K562 (cell line): Measurements from ENCODE around the gene SLC26A5. TPM values are rescaled to one million over a fixed set of nuclear protein-coding genes. Genes with fewer than 3 reads are reported as not detected.
A peak's percentile ranks its signal among the peaks of the same experiment; 100 is the strongest.

Experiments used
- ATAC-seq: fragments of 200-7000 bp; cut with Tn5 transposase; 3 replicates; pipeline ENCODE4 v1.9.1; 2020; ENCODE audit warnings: moderate library complexity
- BruUV-seq: library from RNA; stranded (reverse); fragments of 400-500 nt; replicated peaks from 2 replicates; lab custom pipeline; 2021; lab: Mats Ljungman, UMichigan
- CTCF ChIA-PET: fragments of 300-600 bp; formaldehyde crosslinking; extraction: SDS; loops from one replicate; lab custom pipeline; 2021; ENCODE audit warnings: low intra/inter-chr PET ratio; lab: Yijun Ruan, JAX
- POLR2A ChIA-PET: fragments of 300-600, 350-650 bp; sonication (Branson Sonifier 250); formaldehyde crosslinking; extraction: SDS; loops from one replicate; lab custom pipeline; 2021; ENCODE audit warnings: antibody characterized with exemption, inconsistent platforms; lab: Yijun Ruan, JAX
- DNase-seq, 4 experiments: peaks; one replicate each; pipeline versions ENCODE4 v3.0.0 to v3.0.0-alpha.2; 2011 to 2018; ENCODE audit warnings: low spot score in 3 of 4, mixed read lengths in 3 of 4; ENCODE audit errors: extremely low read depth in 1 of 4
- FAIRE-seq: peaks from 2 replicates; lab custom pipeline; 2011; peaks lifted over from hg19 to GRCh38; lab: Jason Lieb, UNC
- H2AFZ ChIP-seq: 2 replicates; pipeline ENCODE4 v1.6.0; 2011; ENCODE audit warnings: low read depth, low read length, control low read depth, inconsistent platforms
- H3K27ac ChIP-seq: fragments of 200-600 bp; 3 replicates; pipeline ENCODE4 v1.8.0; 2011; ENCODE audit warnings: low read depth, mild to moderate bottlenecking, control low read depth, inconsistent platforms, low read length, moderate library complexity, mixed read lengths; ENCODE audit errors: extremely low read depth
- H3K27me3 ChIP-seq, 2 experiments: fragments of 300-600 bp in 1 of 2; 2 replicates in 1 of 2; 3 replicates in 1 of 2; pipeline versions ENCODE4 v1.6.0 to v1.8.0; 2011; ENCODE audit warnings: inconsistent platforms in 2 of 2, low read length in 2 of 2, mild to moderate bottlenecking in 1 of 2, mixed read lengths in 1 of 2, moderate library complexity in 1 of 2; ENCODE audit not compliant: control insufficient read depth in 2 of 2, insufficient read depth in 2 of 2
- H3K36me3 ChIP-seq: fragments of 300-600 bp; 3 replicates; pipeline ENCODE4 v1.8.0; 2011; ENCODE audit warnings: mild to moderate bottlenecking, low read length, inconsistent platforms; ENCODE audit not compliant: control insufficient read depth, insufficient read depth
- H3K4me1 ChIP-seq, 2 experiments: fragments of 200-600 bp in 1 of 2; replicated peaks in 1 of 2; 2 replicates in 1 of 2; 3 replicates in 1 of 2; pipeline versions ENCODE4 v1.5.1 to v1.8.0; 2011; ENCODE audit warnings: inconsistent platforms in 2 of 2, low read length in 2 of 2, mild to moderate bottlenecking in 1 of 2, mixed read lengths in 1 of 2, moderate library complexity in 1 of 2; ENCODE audit not compliant: control insufficient read depth in 2 of 2, insufficient read depth in 2 of 2
- H3K4me2 ChIP-seq: 2 replicates; pipeline ENCODE4 v1.6.1; 2011; ENCODE audit warnings: low read length, control low read depth, inconsistent platforms, mixed read lengths; ENCODE audit not compliant: insufficient read depth
- H3K4me3 ChIP-seq: fragments of 200-600 bp; sonication (generic), shearing (Covaris generic); 2 replicates; pipeline ENCODE4 v1.5.1; 2016; ENCODE audit warnings: control low read depth, inconsistent platforms
- H3K79me2 ChIP-seq: fragments of 200-600 bp; 3 replicates; pipeline ENCODE4 v1.8.0; 2011; ENCODE audit warnings: low read length, inconsistent platforms; ENCODE audit not compliant: control insufficient read depth, insufficient read depth
- H3K9ac ChIP-seq, 2 experiments: 2 replicates each; pipeline versions ENCODE4 v1.6.0 to v1.6.1; 2011; ENCODE audit warnings: low read depth in 2 of 2, low read length in 2 of 2, control low read depth in 1 of 2, inconsistent platforms in 1 of 2, mild to moderate bottlenecking in 1 of 2, mixed read lengths in 1 of 2; ENCODE audit not compliant: insufficient read depth in 1 of 2
- H3K9me1 ChIP-seq: one replicate; pipeline ENCODE4 v1.6.0; 2011; ENCODE audit warnings: inconsistent platforms, mild to moderate bottlenecking, low read length, moderate library complexity; ENCODE audit not compliant: control insufficient read depth, insufficient read depth
- H3K9me3 ChIP-seq: replicated peaks from 2 replicates; pipeline ENCODE4 v1.5.1; 2011; ENCODE audit warnings: low read depth, low read length, inconsistent platforms; ENCODE audit not compliant: control insufficient read depth, insufficient read depth
- H4K20me1 ChIP-seq: replicated peaks from 2 replicates; pipeline ENCODE4 v1.6.1; 2011; ENCODE audit warnings: low read length, inconsistent platforms, mixed read lengths; ENCODE audit not compliant: control insufficient read depth, insufficient read depth
- ADNP ChIP-seq: fragments of 200-800 bp; sonication (Bioruptor generic); IDR thresholded peaks from 2 replicates; pipeline ENCODE4 v1.6.1; 2016; ENCODE audit warnings: missing genetic modification characterization, missing compliant biosample characterization
- CBFA2T2 ChIP-seq: fragments of 450-650 bp; conservative IDR thresholded peaks from 2 replicates; pipeline ENCODE4 v1.6.1; 2017; ENCODE audit warnings: mild to moderate bottlenecking
- CBX5 ChIP-seq: IDR thresholded peaks from 2 replicates; pipeline ENCODE4 v1.6.1; 2014; ENCODE audit warnings: low read depth, borderline replicate concordance
- KLF6 ChIP-seq: fragments of 250-450 bp; sonication (Bioruptor Pico); IDR thresholded peaks from 2 replicates; pipeline ENCODE4 v1.4.0; 2020; ENCODE audit warnings: mild to moderate bottlenecking, moderate library complexity, borderline replicate concordance
- MAX ChIP-seq: sonication (generic); formaldehyde crosslinking; IDR thresholded peaks from 2 replicates; pipeline ENCODE4 v1.9.0; 2022; ENCODE audit warnings: mild to moderate bottlenecking, missing genetic modification reagents
- TEAD4 ChIP-seq, 2 experiments: sonication (generic) in 1 of 2; formaldehyde crosslinking in 1 of 2; IDR thresholded peaks; 2 replicates each; pipeline versions ENCODE4 v1.6.1 to v1.8.0; 2012 to 2022; ENCODE audit warnings: borderline replicate concordance in 1 of 2, inconsistent platforms in 1 of 2, low read length in 1 of 2, mild to moderate bottlenecking in 1 of 2, missing genetic modification reagents in 1 of 2
- TRIM28 ChIP-seq: fragments of 450-650 bp; IDR thresholded peaks from 2 replicates; pipeline ENCODE4 v1.6.1; 2017
- ZFP36 ChIP-seq: fragments of 150-350 bp; IDR thresholded peaks from 2 replicates; pipeline ENCODE4 v1.6.1; 2018; ENCODE audit warnings: low read length, low read depth; ENCODE audit not compliant: partially characterized antibody
- ZKSCAN3 ChIP-seq: fragments of 250-450 bp; sonication (Bioruptor Pico); IDR thresholded peaks from 2 replicates; pipeline ENCODE4 v1.4.0; 2020
- ZNF407 ChIP-seq: fragments of 450-650 bp; IDR thresholded peaks from 2 replicates; pipeline ENCODE4 v1.6.1; 2016; ENCODE audit warnings: low read depth
- ZNF639 ChIP-seq, 2 experiments: fragments of 200-800 bp in 1 of 2; sonication (Bioruptor generic) in 1 of 2; sonication (generic) in 1 of 2; formaldehyde crosslinking in 1 of 2; IDR thresholded peaks in 1 of 2; conservative IDR thresholded peaks in 1 of 2; 2 replicates each; pipeline versions ENCODE4 v1.5.0 to v1.6.1; 2016 to 2020; ENCODE audit warnings: missing compliant biosample characterization in 1 of 2, missing genetic modification characterization in 1 of 2, missing genetic modification reagents in 1 of 2
- WGBS: fragments of 100-300 bp; shearing (Covaris generic); methylation state at CpG from one replicate; pipeline ENCODE4 v1.1.6; 2016; ENCODE audit warnings: low coverage, mixed read lengths; ENCODE audit not compliant: insufficient coverage; ENCODE audit errors: missing lambda C conversion rate; 5-methylcytosine and 5-hydroxymethylcytosine counted together
- in situ Hi-C: fragments of 300-500 bp; cut with MboI; formaldehyde crosslinking; loops from 4 replicates; pipeline ENCODE4 v1.15.0; 2018; ENCODE audit warnings: inconsistent platforms, mixed read lengths
- intact Hi-C: fragments of 100-400 bp; cut with micrococcal nuclease; formaldehyde crosslinking; loops from 2 replicates; pipeline ENCODE4 v1.14.2; 2022
- polyA plus RNA-seq, 8 experiments: library from polyadenylated mRNA; depleted of rRNA in 4 of 8; stranded (reverse) in 5 of 8; unstranded in 3 of 8; fragments of >200 nt; fragmentation: Nextera tagmentation in 2 of 8; fragmentation: Illumina TruSeq in 1 of 8; extraction: Ambion mirVana in 2 of 8; extraction: Trizol in 1 of 8; gene quantifications; 2 replicates each; pipeline versions ENCODE4 v1.2.1 to v1.2.3, GENCODE V29; 2011 to 2014; ENCODE audit warnings: inconsistent platforms in 1 of 8, missing spikeins in 1 of 8
- total RNA-seq, 7 experiments: library from RNA; depleted of rRNA in 6 of 7; stranded (reverse); fragments of >200 nt in 6 of 7; fragmentation: Illumina TruSeq in 2 of 7; extraction: Trizol in 2 of 7; gene quantifications; 2 replicates each; pipeline versions ENCODE4 v1.2.1 to v1.2.3, GENCODE V29; 2011 to 2021; ENCODE audit warnings: low replicate concordance in 1 of 7

The SLC26A5 gene
- total and polyA plus RNA-seq, 9 of the 15 experiments (the other 6 are each of a cell fraction or from before 2014, with no cell fraction given), result not detected

- Histone ChIP-seq H3K9ac (no peak overlapping the region), H3K36me3 (no peaks in the 10 kb centered on the region), H3K9me3 (0 out of 2 replicates have a peak, but pooled peaks cover 3% of the 10 kb centered on the region), H4K20me1 (no peaks in the 10 kb centered on the region), H3K79me2 (no peaks in the 10 kb centered on the region), H3K27ac (no peak overlapping the region), H3K4me3 (no peak overlapping the region), H2AFZ (no peak overlapping the region), H3K9me1 (no peaks in the 10 kb centered on the region), H3K4me2 (no peak overlapping the region), H3K27me3 (no peaks in the 10 kb centered on the region), H3K4me1 (no peaks in the 10 kb centered on the region; a peak in 1 of 5 replicates)
- FAIRE-seq (no peak), DNase-seq (peak in 2 of 4 experiments; percentile 32 to 35), ATAC-seq (peak; percentile 88)
- intact Hi-C loops, result no loop called here
- CTCF ChIA-PET, result interaction anchor here (0.5 kb wide), 1 partner anchor 107 kb away, joined by 3 read pairs; no protein-coding TSS in a partner anchor
- POLR2A ChIA-PET, result no interaction called here
- in situ Hi-C loops, result no loop called here
- no TSS peak for BruUV-seq
- WGBS, result 5% methylated on average over 5 of the region's 5 CpGs
- TF ChIP-seq MAX (CRISPR knock-in tag) (no peak), ZKSCAN3 (CRISPR knock-in tag) (no peak), ZNF407 (no peak), TRIM28 (peak; percentile 82), ZFP36 (peak; percentile 94), KLF6 (CRISPR knock-in tag) (no peak), CBFA2T2 (peak; percentile 15; the same call in 1 of the 2 replicates), TEAD4 (IDR thresholded peaks at IDR 0.05; ENCODE audit: low read length) (peak; percentile 26; the same call in 1 of the 2 replicates), TEAD4 (CRISPR knock-in tag; IDR thresholded peaks at IDR 0.05; ENCODE audit: borderline replicate concordance) (no peak), ZNF639 (CRISPR knock-in tag; conservative IDR thresholded peaks at IDR 0.05 in 1 of 2, IDR thresholded peaks at IDR 0.05 in 1 of 2) (no peak), ADNP (no peak), CBX5 (peak; percentile 57; the same call in 1 of the 2 replicates)
These were observed 32.6 kb downstream of the SLC26A5 start for GRCh38 chr7:103413407-103413806.
